GM23248 (cell line): ENCODE data around the gene SLC35C1. TPM values are rescaled to one million over a fixed set of nuclear protein-coding genes. Genes with fewer than 3 reads are reported as not detected.

ENCODE experiments used
- DNase-seq: peaks from one replicate; pipeline ENCODE4 v3.0.0-alpha.2; 2015
- H2AFZ ChIP-seq: fragments of 200-600 bp; sonication (generic); 2 replicates; pipeline ENCODE4 v1.6.1; 2016; ENCODE audit warnings: antibody characterized with exemption
- H3F3A ChIP-seq: fragments of 200-600 bp; sonication (generic); 2 replicates; pipeline ENCODE4 v1.6.1; 2016; ENCODE audit warnings: mild to moderate bottlenecking, antibody characterized with exemption, mixed run types; ENCODE audit not compliant: insufficient read depth
- H3K27ac ChIP-seq: fragments of 200-600 bp; sonication (generic); 2 replicates; pipeline ENCODE4 v1.5.1; 2016; ENCODE audit warnings: mild to moderate bottlenecking
- H3K27me3 ChIP-seq: fragments of 200-600 bp; sonication (generic); replicated peaks from 2 replicates; pipeline ENCODE4 v1.6.1; 2016; ENCODE audit warnings: mild to moderate bottlenecking; ENCODE audit not compliant: insufficient read depth
- H3K36me3 ChIP-seq: fragments of 200-600 bp; sonication (generic); 2 replicates; pipeline ENCODE4 v1.6.1; 2016; ENCODE audit warnings: low read depth, mild to moderate bottlenecking
- H3K4me1 ChIP-seq: fragments of 200-600 bp; sonication (generic); 2 replicates; pipeline ENCODE4 v1.6.1; 2016; ENCODE audit warnings: mild to moderate bottlenecking; ENCODE audit not compliant: insufficient read depth
- H3K4me2 ChIP-seq: fragments of 200-600 bp; sonication (generic); one replicate; pipeline ENCODE4 v1.6.1; 2016; ENCODE audit warnings: mild to moderate bottlenecking; ENCODE audit not compliant: unreplicated experiment
- H3K4me3 ChIP-seq: fragments of 200-600 bp; sonication (generic); 2 replicates; pipeline ENCODE4 v1.5.1; 2016; ENCODE audit warnings: mild to moderate bottlenecking
- H3K79me2 ChIP-seq: fragments of 200-600 bp; sonication (generic); 2 replicates; pipeline ENCODE4 v1.6.1; 2016; ENCODE audit warnings: mild to moderate bottlenecking; ENCODE audit not compliant: insufficient read depth
- H3K9ac ChIP-seq: fragments of 200-600 bp; sonication (generic); 2 replicates; pipeline ENCODE4 v1.6.1; 2016; ENCODE audit warnings: mild to moderate bottlenecking
- H3K9me2 ChIP-seq: fragments of 200-600 bp; sonication (generic); 2 replicates; pipeline ENCODE4 v1.6.1; 2016; ENCODE audit warnings: mixed run types, mild to moderate bottlenecking, moderate library complexity; ENCODE audit not compliant: insufficient read depth
- H3K9me3 ChIP-seq: fragments of 200-600 bp; sonication (generic); one replicate; pipeline ENCODE4 v1.6.1; 2017; ENCODE audit warnings: low read depth
- H4K20me1 ChIP-seq: fragments of 200-600 bp; sonication (generic); 2 replicates; pipeline ENCODE4 v1.6.0; 2016; ENCODE audit not compliant: insufficient read depth
- EZH2 ChIP-seq: fragments of 200-600 bp; sonication (generic); IDR thresholded peaks from 2 replicates; pipeline ENCODE4 v1.6.1; 2018; ENCODE audit warnings: antibody characterized with exemption, mild to moderate bottlenecking; ENCODE audit not compliant: insufficient read depth, poor library complexity, severe bottlenecking
- EZH2phosphoT487 ChIP-seq: fragments of 200-600 bp; sonication (generic); IDR thresholded peaks from 2 replicates; pipeline ENCODE4 v1.6.1; 2018; ENCODE audit warnings: antibody characterized with exemption, moderate library complexity, mild to moderate bottlenecking, low read depth; ENCODE audit not compliant: insufficient read depth
- WGBS, 2 experiments: methylation state at CpG; one replicate each; pipeline ENCODE4 v1.1.6; 2015 to 2017; ENCODE audit warnings: low lambda C conversion rate in 2 of 2, low coverage in 1 of 2; ENCODE audit errors: missing lambda C conversion rate in 2 of 2; 5-methylcytosine and 5-hydroxymethylcytosine counted together
- in situ Hi-C: fragments of 300-500 bp; cut with MboI; formaldehyde crosslinking; loops from 2 replicates; pipeline ENCODE4 v1.15.0; 2020
- polyA plus RNA-seq: library from polyadenylated mRNA; unstranded; fragments of >200 nt; fragmentation: Nextera tagmentation; extraction: Ambion mirVana; gene quantifications from 2 replicates; pipeline ENCODE4 v1.2.1, GENCODE V29; 2016
- total RNA-seq: library from RNA; depleted of rRNA; stranded (reverse); fragments of >200 nt; shearing (Covaris generic); gene quantifications from 2 replicates; pipeline ENCODE4 v1.2.3, GENCODE V29; 2014

SLC35C1 gene
- total and polyA plus RNA-seq, 2 experiments from 2014 or later, result 12.5 to 17.8 TPM

DNA sequence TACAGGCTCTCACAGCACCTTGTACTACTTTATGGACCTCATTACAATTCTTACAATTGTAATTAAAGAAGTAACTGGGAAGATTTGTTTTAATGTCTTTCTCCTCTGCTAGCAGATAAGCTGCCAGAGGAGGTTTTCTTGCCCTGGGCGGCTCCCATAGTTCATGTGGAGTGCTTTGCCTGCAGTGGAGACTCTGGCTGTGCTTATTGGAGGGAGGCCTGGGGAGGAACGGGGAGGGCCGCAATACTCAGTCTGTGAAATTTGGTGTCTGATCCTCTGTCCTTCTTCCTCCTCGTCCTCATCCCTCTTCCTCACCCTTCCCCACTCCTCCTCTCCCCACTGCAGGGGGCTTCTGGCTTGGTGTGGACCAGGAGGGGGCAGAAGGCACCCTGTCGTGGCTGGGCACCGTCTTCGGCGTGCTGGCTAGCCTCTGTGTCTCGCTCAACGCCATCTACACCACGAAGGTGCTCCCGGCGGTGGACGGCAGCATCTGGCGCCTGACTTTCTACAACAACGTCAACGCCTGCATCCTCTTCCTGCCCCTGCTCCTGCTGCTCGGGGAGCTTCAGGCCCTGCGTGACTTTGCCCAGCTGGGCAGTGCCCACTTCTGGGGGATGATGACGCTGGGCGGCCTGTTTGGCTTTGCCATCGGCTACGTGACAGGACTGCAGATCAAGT lies 5.6 kb downstream of the SLC35C1 start:
- Histone ChIP-seq H3K9me2 (no peaks in the 10 kb centered on the region), H3K9ac (no peak overlapping the region), H3K4me1 (peaks cover 23% of the 10 kb centered on the region), H2AFZ (no peak overlapping the region), H3K27ac (no peak overlapping the region), H3K79me2 (peaks cover 37% of the 10 kb centered on the region), H3K4me3 (no peak overlapping the region), H3K27me3 (no peaks in the 10 kb centered on the region), H3K36me3 (no peaks in the 10 kb centered on the region), H3F3A (0 out of 2 replicates have a peak, but pooled peaks cover under 1% of the 10 kb centered on the region), H3K4me2 (no peak overlapping the region), H4K20me1 (no peaks in the 10 kb centered on the region), H3K9me3 (no peaks in the 10 kb centered on the region)
- DNase-seq, result no peak
- WGBS, 2 experiments, result 85 to 90% methylated on average over 23 of the region's 23 CpGs
- TF ChIP-seq EZH2, result no peak
- no peak for TF ChIP-seq EZH2phosphoT487
- in situ Hi-C loops, result no loop called here

DNA sequence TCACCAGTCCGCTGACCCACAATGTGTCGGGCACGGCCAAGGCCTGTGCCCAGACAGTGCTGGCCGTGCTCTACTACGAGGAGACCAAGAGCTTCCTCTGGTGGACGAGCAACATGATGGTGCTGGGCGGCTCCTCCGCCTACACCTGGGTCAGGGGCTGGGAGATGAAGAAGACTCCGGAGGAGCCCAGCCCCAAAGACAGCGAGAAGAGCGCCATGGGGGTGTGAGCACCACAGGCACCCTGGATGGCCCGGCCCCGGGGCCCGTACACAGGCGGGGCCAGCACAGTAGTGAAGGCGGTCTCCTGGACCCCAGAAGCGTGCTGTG lies 6.1 kb downstream of the SLC35C1 start:
- no peak for DNase-seq
- H3K9me3 ChIP-seq, result no peaks in the 10 kb centered on the region
- H4K20me1 ChIP-seq, result no peaks in the 10 kb centered on the region
- no peak overlapping the region for H3K27ac ChIP-seq
- in situ Hi-C loops, result no loop called here
- H3K4me1 ChIP-seq, result peaks cover 21% of the 10 kb centered on the region
- H3K4me3 ChIP-seq, result no peak overlapping the region
- H3K79me2 ChIP-seq, result peaks cover 32% of the 10 kb centered on the region
- H2AFZ ChIP-seq, result no peak overlapping the region
- TF ChIP-seq EZH2phosphoT487, result no peak
- TF ChIP-seq EZH2, result no peak
- H3K9ac ChIP-seq, result no peak overlapping the region
- no peak overlapping the region for H3K4me2 ChIP-seq
- no peaks in the 10 kb centered on the region for H3K9me2 ChIP-seq
- H3K27me3 ChIP-seq, result no peaks in the 10 kb centered on the region
- WGBS, 2 experiments, result 84 to 87% methylated on average over 12 to 17 of the region's 17 CpGs
- H3K36me3 ChIP-seq, result no peaks in the 10 kb centered on the region
- H3F3A ChIP-seq, result 0 out of 2 replicates have a peak, but pooled peaks cover 3% of the 10 kb centered on the region

DNA sequence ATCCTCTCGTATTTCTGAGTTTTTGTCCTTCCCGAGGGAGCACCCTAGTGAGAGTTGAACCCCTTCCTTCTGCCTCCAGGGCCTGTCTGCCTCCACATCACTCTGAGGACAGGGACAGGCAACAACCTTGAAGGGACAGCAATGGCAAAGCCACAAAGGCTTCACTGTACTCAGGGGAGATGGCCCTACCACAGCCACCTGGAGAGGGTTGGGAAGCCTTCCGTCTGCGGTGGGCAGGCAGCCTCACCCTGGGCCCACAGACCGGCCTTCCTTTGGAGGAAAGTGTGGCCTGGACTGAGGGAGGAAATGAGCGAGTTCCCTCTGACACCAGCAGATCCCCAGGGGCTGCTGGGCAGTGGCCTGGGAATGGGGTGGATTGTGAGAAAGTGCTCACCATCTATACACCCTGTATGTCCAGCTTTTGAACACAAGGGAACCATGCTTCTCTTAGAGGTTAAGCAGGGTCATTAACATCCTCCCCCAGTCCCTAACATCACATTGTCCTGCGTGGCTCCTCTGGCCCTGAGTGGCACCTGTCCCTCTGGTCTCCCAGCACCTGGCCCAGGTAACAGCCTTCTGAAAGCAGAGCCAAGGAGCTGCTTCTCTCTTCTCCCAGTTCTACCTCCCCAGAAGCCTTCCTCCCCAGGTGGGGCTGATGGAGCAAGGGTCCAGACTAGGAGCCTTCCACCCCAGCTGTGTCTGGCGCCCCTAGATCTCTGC lies 6.8 kb downstream of the SLC35C1 start:
- Histone ChIP-seq H3K79me2 (peaks cover 26% of the 10 kb centered on the region), H3K4me1 (peaks cover 14% of the 10 kb centered on the region), H3K9me3 (no peaks in the 10 kb centered on the region), H3K36me3 (no peaks in the 10 kb centered on the region), H3K4me3 (no peak overlapping the region), H3K27ac (no peak overlapping the region), H3K4me2 (no peak overlapping the region), H3K9me2 (no peaks in the 10 kb centered on the region), H4K20me1 (no peaks in the 10 kb centered on the region), H3K27me3 (no peaks in the 10 kb centered on the region), H3F3A (0 out of 2 replicates have a peak, but pooled peaks cover 3% of the 10 kb centered on the region), H2AFZ (no peak overlapping the region), H3K9ac (no peak overlapping the region)
- WGBS, 2 experiments, result 86 to 88% methylated on average over 8 of the region's 8 CpGs
- in situ Hi-C loops, result no loop called here
- TF ChIP-seq EZH2phosphoT487 (no peak), EZH2 (no peak)
- DNase-seq, result no peak

DNA sequence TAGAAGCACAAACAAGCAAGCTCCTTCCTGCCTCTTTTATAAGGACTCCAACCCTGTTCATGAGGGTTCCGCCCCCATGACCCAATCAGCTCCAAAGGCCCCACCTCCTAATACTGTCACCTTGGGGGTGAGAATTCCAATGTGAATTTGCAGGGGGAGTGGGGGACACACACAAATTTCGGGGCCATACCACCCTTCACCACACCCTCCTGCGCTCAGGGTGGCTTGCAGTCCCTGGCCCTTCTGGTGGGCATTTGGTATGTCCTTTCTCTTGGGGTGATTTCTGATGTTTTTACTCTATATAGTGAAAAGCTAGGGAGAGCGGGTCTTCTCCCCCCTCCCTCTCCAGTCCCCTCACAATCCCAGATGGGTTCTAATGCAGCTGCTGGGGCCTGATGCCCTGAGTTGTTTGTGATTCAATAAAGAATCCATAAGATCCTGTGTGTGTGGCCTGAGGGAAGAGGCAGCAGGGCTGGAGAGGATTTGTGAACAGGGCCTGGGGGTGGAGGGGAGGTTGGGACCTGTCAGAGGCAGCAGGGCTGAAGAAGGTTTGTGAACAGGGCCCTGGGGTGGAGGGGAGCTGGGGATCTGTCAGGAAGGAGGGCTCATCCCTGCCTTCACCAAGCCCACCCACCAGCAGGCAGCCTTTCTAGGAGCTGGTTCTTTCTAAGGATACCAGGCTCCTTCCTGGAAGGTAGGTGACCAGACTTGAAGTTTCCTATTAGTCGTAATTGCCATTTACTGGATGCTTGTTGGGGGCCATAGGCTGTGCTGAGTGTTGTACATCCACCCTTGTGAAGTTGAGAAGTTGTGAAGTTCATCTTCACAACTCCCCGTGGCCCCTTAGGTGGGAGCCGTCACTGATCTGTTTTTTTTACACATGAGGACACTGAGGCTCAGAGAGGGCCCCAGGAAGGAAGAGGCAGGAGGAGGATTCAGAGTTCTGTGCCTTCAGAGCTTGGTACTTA lies 7.9 kb downstream of the SLC35C1 start:
- Histone ChIP-seq H2AFZ (no peak overlapping the region), H3K27ac (no peak overlapping the region), H3K4me2 (no peak overlapping the region), H3K9ac (no peak overlapping the region), H4K20me1 (no peaks in the 10 kb centered on the region), H3K36me3 (no peaks in the 10 kb centered on the region), H3K9me2 (no peaks in the 10 kb centered on the region), H3K79me2 (peaks cover 14% of the 10 kb centered on the region), H3K27me3 (no peaks in the 10 kb centered on the region), H3K4me1 (peaks cover 3% of the 10 kb centered on the region; the same call in 1 of the 2 replicates), H3K9me3 (no peaks in the 10 kb centered on the region), H3K4me3 (no peak overlapping the region), H3F3A (0 out of 2 replicates have a peak, but pooled peaks cover 3% of the 10 kb centered on the region)
- in situ Hi-C loops, result no loop called here
- TF ChIP-seq EZH2phosphoT487 (no peak), EZH2 (no peak)
- 71 to 75% methylated on average over 7 of the region's 7 CpGs for WGBS, 2 experiments
- DNase-seq, result no peak
